KOPT-K1 (cell line): Measurements from ENCODE around the gene GID4.

Experiments used
- H3K27ac ChIP-seq: fragments of 200-600 bp; sonication (generic); 2 replicates; pipeline ENCODE4 v1.5.1; 2016; ENCODE audit warnings: antibody characterized with exemption, mild to moderate bottlenecking, low read depth, low read length; ENCODE audit not compliant: poor library complexity, severe bottlenecking
- H3K36me3 ChIP-seq: fragments of 200-600 bp; sonication (generic); 2 replicates; pipeline ENCODE4 v1.5.1; 2017; ENCODE audit warnings: antibody characterized with exemption, mild to moderate bottlenecking, low read length, moderate library complexity; ENCODE audit not compliant: insufficient read depth
- H3K9me3 ChIP-seq: fragments of 200-600 bp; sonication (generic); 2 replicates; pipeline ENCODE4 v1.5.1; 2017; ENCODE audit warnings: antibody characterized with exemption, low read length, mild to moderate bottlenecking; ENCODE audit not compliant: insufficient read depth, poor library complexity, severe bottlenecking

The GID4 gene

DNA sequence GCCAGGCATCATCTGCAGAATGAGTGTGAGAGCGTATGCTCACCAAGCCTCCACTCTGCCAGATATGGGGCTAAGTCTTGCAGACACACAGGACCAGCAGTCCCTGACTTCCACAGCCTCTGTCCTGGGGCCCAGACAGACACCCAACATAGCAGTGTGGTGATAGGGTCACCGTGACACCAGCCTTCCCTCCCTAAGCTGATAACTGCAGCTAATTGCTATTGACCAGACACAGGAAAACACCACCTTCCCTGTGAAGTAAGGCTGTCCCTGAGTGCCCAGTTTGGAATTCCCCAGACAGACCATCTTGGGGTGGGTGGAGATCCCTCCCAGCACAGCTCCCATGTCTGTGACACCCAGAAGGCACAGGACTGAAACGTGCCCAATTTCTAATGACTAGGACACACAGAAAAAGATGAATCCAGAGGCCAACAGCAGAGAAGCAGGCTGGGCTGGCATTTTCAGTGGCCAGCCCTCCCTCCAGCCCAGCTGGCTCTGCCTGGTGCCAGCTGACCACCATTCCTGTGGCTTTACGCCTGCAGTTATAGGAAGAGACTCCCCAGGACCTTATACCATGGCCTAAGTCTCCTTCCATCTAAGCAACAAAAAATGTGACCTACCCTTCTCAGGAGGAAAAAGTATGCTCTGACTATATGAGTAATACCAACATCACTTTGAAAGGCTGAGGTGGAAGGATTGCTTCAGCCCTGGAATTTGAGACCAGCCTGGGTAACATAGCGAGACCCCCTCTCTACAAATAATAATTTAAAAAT is 30.5 kb upstream of the GID4 start:
- Histone ChIP-seq H3K27ac (no peak overlapping the region), H3K9me3 (no peaks in the 10 kb centered on the region), H3K36me3 (no peaks in the 10 kb centered on the region)

GRCh38 chr17:18009609-18010420 is 29.4 kb upstream of the GID4 start:
- no peak overlapping the region for H3K27ac ChIP-seq
- no peaks in the 10 kb centered on the region for H3K36me3 ChIP-seq

DNA sequence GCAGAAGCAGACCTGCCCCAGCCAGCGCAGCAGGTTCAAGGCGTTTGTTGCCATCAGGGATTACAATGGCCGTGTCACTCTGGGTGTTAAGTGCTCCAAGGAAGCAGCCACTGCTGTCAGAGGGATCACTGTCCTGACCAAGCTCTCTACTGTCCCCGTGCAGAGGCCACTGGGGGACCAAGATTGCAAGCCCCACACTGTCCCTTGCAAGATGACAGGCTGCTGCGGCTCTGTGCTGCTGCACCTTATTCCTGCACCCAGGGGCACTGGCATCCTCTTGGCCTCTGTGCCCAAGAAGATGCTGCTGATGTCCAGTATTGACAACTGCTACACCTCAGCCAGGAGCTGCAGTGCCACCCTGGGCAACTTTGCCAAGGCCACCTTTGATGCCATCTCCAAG is 27.9 kb upstream of the GID4 start:
- no peaks in the 10 kb centered on the region for H3K9me3 ChIP-seq
- no peaks in the 10 kb centered on the region for H3K36me3 ChIP-seq
- H3K27ac ChIP-seq: no peak overlapping the region

More at GRCh38 chr17:18009609-18010420, 29.4 kb upstream of the GID4 start:
- no peaks in the 10 kb centered on the region for H3K9me3 ChIP-seq

- Histone ChIP-seq H3K27ac (no peak overlapping the region), H3K36me3 (no peaks in the 10 kb centered on the region; the same call in 1 of the 2 replicates), H3K9me3 (no peaks in the 10 kb centered on the region)
These were observed 25.2 kb upstream of the GID4 start for GRCh38 chr17:18014006-18014405.

- peaks cover under 1% of the 10 kb centered on the region; the same call in 1 of the 2 replicates for H3K36me3 ChIP-seq
- H3K9me3 ChIP-seq: no peaks in the 10 kb centered on the region
- no peak overlapping the region for H3K27ac ChIP-seq
These were observed 23.6 kb upstream of the GID4 start for GRCh38 chr17:18015593-18015992.

GRCh38 chr17:18016426-18016825 is 22.8 kb upstream of the GID4 start:
- Histone ChIP-seq H3K36me3 (peaks cover 8% of the 10 kb centered on the region), H3K27ac (no peak overlapping the region), H3K9me3 (no peaks in the 10 kb centered on the region)

GRCh38 chr17:18017958-18018357 is 21.2 kb upstream of the GID4 start:
- Histone ChIP-seq H3K36me3 (peaks cover 13% of the 10 kb centered on the region), H3K9me3 (no peaks in the 10 kb centered on the region), H3K27ac (no peak overlapping the region)

DNA sequence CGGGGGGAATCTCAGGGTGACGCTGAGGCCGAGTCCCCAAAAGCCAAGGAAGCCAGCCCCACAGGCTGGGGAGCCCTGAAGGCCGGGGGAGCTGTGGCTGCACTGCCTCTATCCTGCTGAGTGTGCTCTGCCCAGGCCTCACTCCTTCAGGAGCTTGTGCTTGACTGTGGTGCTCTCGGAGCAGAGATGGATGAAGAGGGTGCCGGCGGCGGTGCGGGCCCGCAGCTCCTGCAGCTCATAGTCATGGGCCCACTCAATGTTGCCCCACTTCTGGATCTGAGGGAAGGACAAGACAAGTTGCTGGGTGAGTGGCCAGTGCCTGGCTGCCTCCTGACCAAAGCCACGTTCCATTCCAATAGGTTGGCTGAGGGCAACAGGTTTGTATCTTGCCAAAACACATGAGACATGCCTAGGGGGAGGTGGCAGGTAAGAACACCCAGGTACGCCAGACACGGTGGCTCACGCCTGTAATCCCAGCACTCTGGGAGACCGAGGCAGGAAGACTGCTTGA is 20.7 kb upstream of the GID4 start:
- no peaks in the 10 kb centered on the region for H3K9me3 ChIP-seq
- no peak overlapping the region for H3K27ac ChIP-seq
- H3K36me3 ChIP-seq: peaks cover 13% of the 10 kb centered on the region

- H3K27ac ChIP-seq: no peak overlapping the region
- peaks cover 19% of the 10 kb centered on the region for H3K36me3 ChIP-seq
- H3K9me3 ChIP-seq: no peaks in the 10 kb centered on the region
These were observed 19.4 kb upstream of the GID4 start for GRCh38 chr17:18019838-18020154.

GRCh38 chr17:18020971-18021370 is 18.2 kb upstream of the GID4 start:
- Histone ChIP-seq H3K27ac (no peak overlapping the region), H3K9me3 (no peaks in the 10 kb centered on the region), H3K36me3 (peaks cover 19% of the 10 kb centered on the region)

DNA sequence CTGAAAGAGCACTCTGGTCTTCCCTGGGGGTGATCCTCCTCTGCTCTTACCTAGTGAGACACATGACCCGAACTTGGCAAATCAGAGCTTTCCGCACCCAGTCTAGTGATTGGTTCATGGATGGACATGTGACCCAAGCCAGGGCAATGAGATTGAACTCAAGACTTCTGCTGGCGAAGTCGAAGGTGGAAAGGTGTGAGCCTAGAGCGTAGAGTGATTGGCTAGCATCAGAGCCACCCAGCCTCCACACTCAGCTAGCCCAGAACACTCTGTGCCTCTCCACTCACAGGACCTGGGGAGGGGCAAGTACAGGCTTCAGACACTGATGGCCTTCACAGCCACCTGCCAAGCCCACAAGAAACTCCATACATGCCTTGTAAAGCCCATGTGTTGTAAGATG is 17.8 kb upstream of the GID4 start:
- no peaks in the 10 kb centered on the region for H3K9me3 ChIP-seq
- H3K27ac ChIP-seq: no peak overlapping the region
- peaks cover 19% of the 10 kb centered on the region for H3K36me3 ChIP-seq

GRCh38 chr17:18025241-18025944 is 13.8 kb upstream of the GID4 start:
- Histone ChIP-seq H3K9me3 (no peaks in the 10 kb centered on the region), H3K36me3 (peaks cover 31% of the 10 kb centered on the region), H3K27ac (no peak overlapping the region)

DNA sequence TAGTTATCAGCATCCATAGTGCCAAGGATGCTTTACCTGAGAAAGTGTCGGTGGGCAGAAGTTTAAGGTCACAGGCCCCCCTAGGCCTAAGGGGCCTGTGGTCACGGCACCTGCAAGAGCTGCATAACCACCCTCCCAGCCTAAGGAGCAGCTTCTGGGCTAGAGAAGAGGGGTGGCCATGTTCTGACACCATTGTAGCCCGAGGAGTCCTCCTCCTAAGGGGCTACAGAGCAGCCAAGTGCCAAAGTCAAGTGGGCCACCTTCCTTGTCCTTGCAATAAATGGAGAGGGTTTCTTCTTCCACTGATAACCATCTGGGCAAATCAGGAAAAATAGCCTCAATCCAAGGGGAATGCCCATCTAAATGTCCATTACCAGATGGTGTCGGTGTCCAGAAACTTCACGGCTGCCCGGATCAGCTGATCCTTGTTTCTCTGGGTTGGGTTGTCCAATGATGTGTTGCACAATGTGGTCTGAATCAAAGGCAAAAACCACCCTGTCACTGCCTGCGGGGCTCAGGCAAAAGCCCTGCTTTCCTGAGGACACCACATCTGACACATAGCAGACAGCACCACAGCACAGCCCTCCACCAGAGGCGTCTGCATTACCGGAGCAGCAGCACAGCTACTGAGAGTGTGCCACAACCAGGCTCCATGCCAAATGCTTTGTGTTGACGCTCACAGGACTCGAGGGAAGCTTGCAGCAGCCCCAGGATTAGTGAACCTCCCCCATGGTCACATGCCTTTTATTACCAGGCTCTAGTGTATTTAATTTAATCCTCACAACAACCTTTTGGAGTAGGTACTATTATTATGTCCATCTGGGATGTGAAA is 13.0 kb upstream of the GID4 start:
- no peaks in the 10 kb centered on the region for H3K9me3 ChIP-seq
- no peak overlapping the region for H3K27ac ChIP-seq
- H3K36me3 ChIP-seq: peaks cover 25% of the 10 kb centered on the region

- Histone ChIP-seq H3K9me3 (no peaks in the 10 kb centered on the region), H3K36me3 (peaks cover 18% of the 10 kb centered on the region), H3K27ac (no peak overlapping the region)
These were observed 11.9 kb upstream of the GID4 start for GRCh38 chr17:18027280-18027679.
